Activated T-helper 2 cell treated with anti-CD3 and anti-CD28 coated beads, Interferon-gamma antibody, Interleukin-2, Interleukin-4, amounts not matched to agents 10 μg/mL and 5 μg/mL and 100 μg/mL, durations not matched to agents 14 hours and 24 hours and 36 hours (primary cell): Measurements from ENCODE around the gene HNRNPA3. TPM values are rescaled to one million over a fixed set of nuclear protein-coding genes. Genes with fewer than 3 reads are reported as not detected.
A peak's percentile ranks its signal among the peaks of the same experiment; 100 is the strongest.
"Not testable (repeated sequence)": the region's sequence is repeated elsewhere in the genome, so short reads cannot be mapped to it uniquely, and the experiment has no call there.

Source experiments
- DNase-seq: peaks from one replicate; pipeline ENCODE4 v3.0.0; 2021; ENCODE audit warnings: low spot score
- H3K27ac Mint-ChIP-seq: one replicate; pipeline ENCODE4 v1.8.0; 2021; ENCODE audit warnings: mixed read lengths
- H3K27me3 Mint-ChIP-seq: one replicate; pipeline ENCODE4 v1.8.0; 2021; ENCODE audit warnings: low read depth, mixed read lengths
- H3K36me3 Mint-ChIP-seq: one replicate; pipeline ENCODE4 v1.8.0; 2021; ENCODE audit warnings: low read depth, mixed read lengths
- H3K4me1 Mint-ChIP-seq: one replicate; pipeline ENCODE4 v1.8.0; 2021; ENCODE audit warnings: low read depth, mixed read lengths
- H3K4me3 Mint-ChIP-seq: one replicate; pipeline ENCODE4 v1.8.0; 2021; ENCODE audit warnings: low read depth, mild to moderate bottlenecking, moderate library complexity, mixed read lengths
- H3K9me3 Mint-ChIP-seq: one replicate; pipeline ENCODE4 v1.8.0; 2021; ENCODE audit warnings: mixed read lengths
- intact Hi-C: fragments of 100-400 bp; cut with micrococcal nuclease; formaldehyde crosslinking; loops from one replicate; pipeline ENCODE4 v1.15.1; 2023
- total RNA-seq: library from RNA; stranded (reverse); gene quantifications from 2 replicates; pipeline ENCODE4 v1.2.3, GENCODE V29; 2022

HNRNPA3 gene
- total RNA-seq, 1 donor from 2014 or later: 323 TPM

DNA sequence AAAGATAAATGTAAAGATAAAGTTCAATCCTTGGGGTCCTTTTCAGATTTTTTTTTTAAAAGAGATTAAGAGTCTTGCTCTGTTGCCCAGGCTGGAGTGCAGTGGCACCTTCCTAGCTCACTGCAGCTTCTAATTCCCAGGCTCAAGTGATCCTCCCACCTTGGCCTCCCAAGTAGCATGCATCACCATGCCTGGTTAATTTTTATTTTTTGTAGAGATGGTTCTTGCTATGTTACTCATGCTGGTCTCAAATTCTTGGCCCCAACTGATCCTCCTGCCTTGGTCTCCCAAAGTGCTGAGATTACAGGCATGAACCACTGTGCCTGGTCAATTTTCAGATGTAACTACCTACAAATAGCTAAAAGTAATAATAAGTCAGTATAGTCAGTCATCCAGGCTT is 30.9 kb downstream of the HNRNPA3 start:
- DNase-seq: no peak
- Mint-ChIP-seq H3K4me1 (peaks cover 64% of the 10 kb centered on the region), H3K27ac (peak overlapping the region; percentile 59), H3K9me3 (no peaks in the 10 kb centered on the region), H3K36me3 (peaks cover 29% of the 10 kb centered on the region), H3K27me3 (no peaks in the 10 kb centered on the region), H3K4me3 (no peak overlapping the region)
- intact Hi-C loops: loop anchor here (10.0 kb wide), 1 partner anchor 51 kb away; no protein-coding TSS in a partner anchor

DNA sequence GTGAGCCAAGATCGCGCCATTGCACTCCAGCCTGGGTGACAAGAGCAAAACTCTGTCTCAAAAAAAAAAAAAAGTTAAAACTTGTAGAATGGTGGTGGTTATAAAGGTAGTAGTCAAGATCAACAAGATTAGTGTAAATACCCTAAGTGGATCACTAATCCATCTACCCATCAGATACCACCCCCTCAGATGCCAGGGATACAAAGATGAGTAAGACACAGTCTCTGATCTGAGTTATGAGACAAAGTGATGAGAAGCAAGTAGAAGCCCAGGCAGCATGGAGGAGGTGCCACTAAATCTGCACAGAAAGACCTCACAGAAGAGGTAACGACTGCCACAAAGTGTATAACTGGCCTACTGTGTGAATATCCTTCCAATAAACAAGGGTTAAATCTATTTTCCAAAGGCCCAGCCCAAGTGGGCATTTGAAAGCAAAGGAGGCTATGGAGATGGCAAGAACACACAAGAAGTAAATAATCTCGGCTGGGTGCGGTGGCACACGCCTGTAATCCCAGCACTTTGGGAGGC is 31.7 kb downstream of the HNRNPA3 start:
- no peak for DNase-seq
- no peak overlapping the region for H3K4me3 Mint-ChIP-seq
- peak overlapping the region; percentile 81 for H3K27ac Mint-ChIP-seq
- H3K4me1 Mint-ChIP-seq: peaks cover 61% of the 10 kb centered on the region
- no peaks in the 10 kb centered on the region for H3K9me3 Mint-ChIP-seq
- intact Hi-C loops: loop anchor here (10.0 kb wide), 1 partner anchor 50 kb away; no protein-coding TSS in a partner anchor
- no peaks in the 10 kb centered on the region for H3K27me3 Mint-ChIP-seq
- H3K36me3 Mint-ChIP-seq: peaks cover 32% of the 10 kb centered on the region

DNA sequence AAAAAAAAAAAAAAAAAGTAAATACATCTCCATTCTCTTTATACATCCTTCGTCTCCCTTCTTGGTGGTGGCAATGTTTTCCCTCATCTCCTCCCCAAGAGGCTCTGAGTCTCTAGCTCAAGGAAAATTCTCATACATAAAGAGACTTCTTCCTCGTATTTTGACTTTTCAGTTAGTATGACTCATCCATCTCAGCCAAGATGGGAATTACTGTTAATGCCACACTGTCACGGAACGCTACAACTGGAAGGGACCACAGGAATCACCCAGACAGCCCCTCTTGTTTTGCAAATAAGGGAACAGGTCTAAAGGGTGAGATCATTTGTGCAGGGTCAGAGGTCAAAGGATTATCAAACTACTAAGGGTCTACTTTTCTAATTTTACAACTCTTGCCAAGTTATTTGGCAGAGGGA is 32.4 kb downstream of the HNRNPA3 start:
- DNase-seq: no peak
- no peaks in the 10 kb centered on the region for H3K27me3 Mint-ChIP-seq
- intact Hi-C loops: loop anchor here (10.0 kb wide), 1 partner anchor 50 kb away; no protein-coding TSS in a partner anchor
- no peak overlapping the region for H3K4me3 Mint-ChIP-seq
- H3K36me3 Mint-ChIP-seq: peaks cover 32% of the 10 kb centered on the region
- H3K4me1 Mint-ChIP-seq: peaks cover 61% of the 10 kb centered on the region
- peak overlapping the region; percentile 72 for H3K27ac Mint-ChIP-seq
- H3K9me3 Mint-ChIP-seq: no peaks in the 10 kb centered on the region

DNA sequence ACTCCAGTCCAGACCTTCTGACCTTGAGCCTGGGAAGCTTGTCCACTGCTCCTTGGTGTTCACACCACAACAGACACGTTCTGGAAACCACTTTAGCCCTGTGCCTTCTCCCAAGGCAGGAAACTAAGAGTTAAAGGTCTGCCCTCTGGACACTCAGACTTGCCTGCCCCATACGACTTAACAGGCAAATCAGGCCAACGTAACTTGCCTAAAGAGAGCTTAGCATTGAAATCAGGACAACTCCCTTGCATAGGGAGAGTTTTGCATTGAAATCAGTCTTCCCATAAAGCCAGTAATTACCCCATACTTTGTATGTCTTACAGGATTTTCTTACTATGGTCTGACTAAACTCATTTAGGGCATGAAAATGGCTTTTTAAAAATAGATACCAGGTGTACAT is 33.4 kb downstream of the HNRNPA3 start:
- no peaks in the 10 kb centered on the region for H3K27me3 Mint-ChIP-seq
- intact Hi-C loops: loop anchor here (10.0 kb wide), 1 partner anchor 49 kb away; no protein-coding TSS in a partner anchor
- peaks cover 32% of the 10 kb centered on the region for H3K36me3 Mint-ChIP-seq
- H3K4me3 Mint-ChIP-seq: no peak overlapping the region
- H3K9me3 Mint-ChIP-seq: no peaks in the 10 kb centered on the region
- H3K4me1 Mint-ChIP-seq: peaks cover 61% of the 10 kb centered on the region
- H3K27ac Mint-ChIP-seq: peak overlapping the region; percentile 42
- no peak for DNase-seq

DNA sequence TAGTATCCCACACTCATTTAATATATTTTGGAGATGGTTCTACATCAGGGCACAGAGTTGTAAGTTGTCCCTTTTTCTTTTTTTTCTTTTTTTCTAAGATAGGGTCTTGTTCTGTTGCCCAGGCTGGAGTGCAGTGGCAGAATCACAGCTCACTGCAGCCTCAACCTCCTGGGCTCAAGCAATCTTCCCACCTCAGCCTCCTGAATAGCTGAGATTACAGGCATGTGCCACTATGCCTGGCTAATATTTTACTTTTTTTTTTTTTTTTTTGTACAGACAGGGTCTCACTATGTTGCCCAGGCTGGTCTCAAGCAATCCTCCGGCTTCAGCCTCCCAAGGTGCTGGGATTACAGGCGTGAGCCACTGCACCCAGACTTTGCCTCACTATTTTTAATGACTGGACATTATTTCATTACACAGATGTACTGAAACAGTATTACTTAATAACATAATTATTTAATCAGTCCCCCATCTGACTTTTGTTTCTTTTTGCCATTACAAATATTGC is 34.0 kb downstream of the HNRNPA3 start:
- H3K9me3 Mint-ChIP-seq, H3K4me3 Mint-ChIP-seq, H3K27me3 Mint-ChIP-seq, DNase-seq: not testable (repeated sequence)
- intact Hi-C loops: loop anchor here (10.0 kb wide), 1 partner anchor 48 kb away; no protein-coding TSS in a partner anchor
- Mint-ChIP-seq H3K27ac (peak overlapping the region; percentile 42), H3K36me3 (peaks cover 38% of the 10 kb centered on the region), H3K4me1 (peaks cover 61% of the 10 kb centered on the region)

DNA sequence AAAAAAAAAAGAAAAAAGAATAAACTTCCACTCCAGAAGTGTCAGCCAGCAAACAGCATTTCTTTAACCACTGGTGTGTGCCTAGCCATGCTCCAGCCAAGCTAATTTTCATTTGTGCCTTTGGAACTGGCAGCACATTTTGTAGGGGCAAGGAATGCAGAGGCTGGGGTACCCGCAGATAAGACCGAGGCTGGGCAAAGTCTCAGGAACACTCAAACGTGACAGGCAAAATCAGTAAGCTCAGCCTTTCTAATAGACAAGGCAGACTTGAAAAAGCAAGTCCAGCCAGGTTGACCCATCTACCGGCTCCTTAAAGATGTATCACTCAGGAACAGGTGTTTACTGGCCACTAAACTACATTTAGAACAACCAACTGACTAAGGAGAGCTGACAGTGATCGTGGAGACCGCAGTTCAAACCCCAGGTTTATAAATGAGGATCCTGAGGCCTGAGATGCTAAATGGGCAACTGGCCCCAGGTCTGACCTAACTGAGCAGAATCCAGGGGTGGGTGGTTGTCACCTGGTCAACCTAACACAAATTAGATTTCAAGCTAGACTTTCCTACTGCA is 35.2 kb downstream of the HNRNPA3 start:
- peaks cover 37% of the 10 kb centered on the region for H3K36me3 Mint-ChIP-seq
- DNase-seq: no peak
- H3K27me3 Mint-ChIP-seq: no peaks in the 10 kb centered on the region
- H3K4me1 Mint-ChIP-seq: peaks cover 58% of the 10 kb centered on the region
- H3K4me3 Mint-ChIP-seq: no peak overlapping the region
- intact Hi-C loops: loop anchor here (10.0 kb wide), 1 partner anchor 47 kb away; no protein-coding TSS in a partner anchor
- no peak overlapping the region for H3K27ac Mint-ChIP-seq
- no peaks in the 10 kb centered on the region for H3K9me3 Mint-ChIP-seq

DNA sequence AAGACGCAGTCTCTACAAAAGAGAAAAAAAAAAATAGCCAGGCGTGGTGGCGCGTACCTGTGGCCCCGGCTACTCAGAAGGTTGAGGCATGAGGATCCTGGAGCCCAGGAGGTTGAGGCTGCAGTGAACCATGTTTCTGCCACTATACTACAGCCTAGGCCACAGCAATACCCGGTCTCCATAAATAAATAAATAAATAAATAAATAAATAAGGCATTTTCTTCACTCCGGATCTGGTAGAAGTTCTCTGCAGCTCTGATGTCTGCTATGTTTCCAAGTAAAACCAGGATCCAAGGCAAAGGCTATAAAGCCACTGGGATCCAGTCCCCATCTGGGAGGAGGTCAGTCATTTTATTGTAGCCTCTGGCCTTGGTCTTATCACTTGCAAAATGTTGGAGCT is 36.4 kb downstream of the HNRNPA3 start:
- H3K27me3 Mint-ChIP-seq: no peaks in the 10 kb centered on the region
- H3K27ac Mint-ChIP-seq: no peak overlapping the region
- peaks cover 61% of the 10 kb centered on the region for H3K4me1 Mint-ChIP-seq
- H3K4me3 Mint-ChIP-seq: no peak overlapping the region
- peaks cover 44% of the 10 kb centered on the region for H3K36me3 Mint-ChIP-seq
- DNase-seq: no peak
- H3K9me3 Mint-ChIP-seq: no peaks in the 10 kb centered on the region
- intact Hi-C loops: loop anchor here (10.0 kb wide), 1 partner anchor 46 kb away; no protein-coding TSS in a partner anchor

DNA sequence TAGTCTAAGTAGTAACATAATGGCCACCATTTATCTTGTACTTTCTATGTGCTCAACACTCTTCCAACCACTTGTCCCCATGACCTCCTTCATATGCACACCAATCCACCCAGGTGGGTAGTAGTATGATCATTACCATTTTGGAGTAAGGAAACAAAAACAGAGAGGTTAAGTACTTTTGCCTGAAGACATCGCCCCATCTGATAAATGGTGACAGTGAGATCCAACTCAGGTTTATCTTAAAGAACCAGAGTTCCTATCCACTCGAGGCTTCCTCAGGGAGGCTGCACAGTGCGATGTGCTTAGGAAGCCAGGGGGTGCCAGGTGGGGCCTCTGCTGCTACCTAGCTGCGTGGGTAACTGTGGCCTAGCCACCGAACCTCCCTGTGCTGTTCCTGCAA is 37.9 kb downstream of the HNRNPA3 start:
- Mint-ChIP-seq H3K36me3 (peaks cover 48% of the 10 kb centered on the region), H3K9me3 (no peaks in the 10 kb centered on the region), H3K27ac (peak overlapping the region; percentile 11), H3K4me1 (peaks cover 64% of the 10 kb centered on the region), H3K4me3 (no peak overlapping the region), H3K27me3 (no peaks in the 10 kb centered on the region)
- DNase-seq: no peak
- intact Hi-C loops: no loop called here

DNA sequence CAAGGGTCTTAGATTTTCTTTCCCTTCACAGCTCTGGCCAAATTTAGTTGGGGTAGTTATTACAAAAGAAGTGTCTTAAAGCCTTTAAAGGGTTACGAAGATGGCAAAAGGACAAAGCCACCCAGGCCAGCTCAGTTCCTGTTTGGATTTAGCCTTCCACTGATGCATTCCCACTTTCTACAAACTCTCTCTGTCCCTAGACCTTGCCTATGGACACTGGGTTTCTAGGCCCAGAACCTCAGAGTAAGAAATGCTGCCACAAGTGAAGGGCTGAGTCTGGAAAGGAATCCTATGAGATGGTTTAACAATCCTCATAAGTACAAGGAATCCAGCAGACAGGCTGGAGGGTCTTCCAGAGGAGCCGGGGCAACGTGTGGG is 38.6 kb downstream of the HNRNPA3 start:
- DNase-seq: no peak
- no peak overlapping the region for H3K4me3 Mint-ChIP-seq
- peaks cover 68% of the 10 kb centered on the region for H3K4me1 Mint-ChIP-seq

DNA sequence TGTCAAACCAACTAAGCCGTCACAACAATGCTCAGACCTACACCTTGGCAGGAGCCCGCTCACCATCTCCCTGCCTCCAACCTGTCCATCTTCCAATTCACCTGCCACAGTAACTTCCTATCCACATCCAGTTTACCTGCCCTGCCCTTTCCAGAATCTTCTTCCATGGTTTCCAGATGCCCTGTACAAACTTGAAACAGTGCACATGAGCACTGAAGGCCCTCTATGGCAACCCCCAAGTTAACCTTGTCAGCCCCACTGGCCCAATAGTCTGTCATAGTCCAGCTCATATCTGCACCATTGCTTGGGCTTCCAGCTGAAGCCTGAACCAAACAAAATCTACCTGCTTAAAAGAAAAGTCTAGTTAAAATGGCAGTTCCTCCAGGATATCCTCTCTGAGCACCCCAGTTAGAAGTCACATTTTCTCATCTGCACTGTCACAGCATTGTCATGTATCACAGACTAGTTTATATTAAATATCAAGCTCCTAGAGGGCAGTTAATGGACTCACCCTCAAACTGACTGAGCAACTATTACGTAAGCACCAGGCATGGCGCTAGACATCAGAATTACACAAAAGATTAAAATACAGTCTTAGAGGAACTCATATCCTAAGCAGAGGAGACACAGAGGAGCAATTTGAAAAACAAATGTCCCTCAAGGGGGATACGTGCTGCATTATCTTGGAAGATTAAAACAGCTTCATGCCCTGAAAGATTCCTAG is 40.4 kb downstream of the HNRNPA3 start:
- Mint-ChIP-seq H3K36me3 (peaks cover 68% of the 10 kb centered on the region), H3K9me3 (peaks cover 1% of the 10 kb centered on the region), H3K27ac (peak overlapping the region; percentile 81), H3K27me3 (no peaks in the 10 kb centered on the region), H3K4me1 (peaks cover 76% of the 10 kb centered on the region), H3K4me3 (peak overlapping the region; percentile 20)
- intact Hi-C loops: no loop called here
- no peak for DNase-seq

More for the DNA sequence above, 38.6 kb downstream of the HNRNPA3 start:
- peaks cover 52% of the 10 kb centered on the region for H3K36me3 Mint-ChIP-seq
- no peaks in the 10 kb centered on the region for H3K27me3 Mint-ChIP-seq
- H3K27ac Mint-ChIP-seq: peak overlapping the region; percentile 82
- no peaks in the 10 kb centered on the region for H3K9me3 Mint-ChIP-seq
- intact Hi-C loops: no loop called here

DNA sequence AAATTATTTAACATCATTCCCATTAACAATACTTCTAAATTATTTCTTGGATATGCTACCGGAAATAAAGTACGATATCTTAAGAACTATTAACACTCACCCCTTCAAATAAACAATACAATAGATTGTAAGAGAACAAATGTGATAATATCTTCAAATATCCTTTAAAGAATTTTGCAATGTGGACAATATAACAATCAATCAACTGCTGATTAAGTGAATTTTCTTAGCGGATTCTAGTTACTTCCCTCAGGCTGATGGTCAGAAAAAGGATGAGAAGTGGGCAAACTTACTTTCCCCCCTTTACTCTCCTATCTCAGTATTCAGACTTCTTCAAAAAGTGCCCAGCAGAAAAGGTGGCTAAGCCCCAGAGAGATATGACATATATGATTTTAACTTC is 41.1 kb downstream of the HNRNPA3 start:
- no peak for DNase-seq
- Mint-ChIP-seq H3K27me3 (no peaks in the 10 kb centered on the region), H3K9me3 (peaks cover 6% of the 10 kb centered on the region), H3K4me1 (peaks cover 76% of the 10 kb centered on the region), H3K4me3 (no peak overlapping the region), H3K27ac (no peak overlapping the region), H3K36me3 (peaks cover 73% of the 10 kb centered on the region)
- intact Hi-C loops: no loop called here

DNA sequence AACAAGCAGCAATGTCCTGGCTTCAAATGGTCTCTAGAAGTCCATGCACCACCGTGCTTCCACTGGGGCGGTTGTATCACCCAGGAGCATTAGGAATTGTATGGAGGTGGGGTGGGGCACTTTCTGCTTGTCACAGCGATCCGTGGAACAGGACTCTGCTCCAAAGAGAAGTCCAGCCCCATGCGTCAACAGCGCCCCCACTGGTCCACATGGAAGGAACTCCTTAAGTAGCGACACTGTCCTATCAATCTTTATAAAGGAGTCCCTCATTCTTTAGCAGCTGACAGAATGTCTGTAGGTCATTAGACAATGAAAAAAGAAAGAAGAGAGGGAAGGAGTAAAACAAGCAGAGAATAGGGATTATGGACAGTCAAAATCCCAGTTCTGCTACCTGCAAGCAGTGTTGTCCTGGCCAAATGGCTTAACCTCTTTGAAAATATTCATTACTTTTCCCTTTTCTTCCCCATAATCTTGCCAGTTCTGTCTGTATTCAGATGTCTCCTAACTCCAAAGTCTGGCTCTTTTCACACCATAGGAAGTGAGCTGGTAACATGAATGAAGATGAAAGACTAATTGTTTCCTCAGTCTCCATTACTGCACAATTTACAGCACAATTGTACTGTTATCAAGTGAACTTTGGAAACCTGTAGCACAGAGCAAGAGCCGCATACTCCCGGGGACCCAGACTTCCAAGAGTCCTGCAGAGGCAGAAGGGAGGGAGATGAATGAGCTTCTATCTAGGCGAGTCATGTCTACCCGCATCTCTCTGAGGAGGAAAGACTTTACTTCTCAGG is 42.0 kb downstream of the HNRNPA3 start:
- no peak for DNase-seq
- no peaks in the 10 kb centered on the region for H3K27me3 Mint-ChIP-seq
- intact Hi-C loops: no loop called here
- peak overlapping the region; percentile 55 for H3K27ac Mint-ChIP-seq
- H3K4me3 Mint-ChIP-seq: no peak overlapping the region
- H3K36me3 Mint-ChIP-seq: peaks cover 80% of the 10 kb centered on the region
- peaks cover 77% of the 10 kb centered on the region for H3K4me1 Mint-ChIP-seq
- H3K9me3 Mint-ChIP-seq: peaks cover 6% of the 10 kb centered on the region
